ENCODE data around the gene PTCRA.
"Not testable (repeated sequence)": the region's sequence is repeated elsewhere in the genome, so short reads cannot be mapped to it uniquely, and the experiment has no call there.

Gene PTCRA

DNA sequence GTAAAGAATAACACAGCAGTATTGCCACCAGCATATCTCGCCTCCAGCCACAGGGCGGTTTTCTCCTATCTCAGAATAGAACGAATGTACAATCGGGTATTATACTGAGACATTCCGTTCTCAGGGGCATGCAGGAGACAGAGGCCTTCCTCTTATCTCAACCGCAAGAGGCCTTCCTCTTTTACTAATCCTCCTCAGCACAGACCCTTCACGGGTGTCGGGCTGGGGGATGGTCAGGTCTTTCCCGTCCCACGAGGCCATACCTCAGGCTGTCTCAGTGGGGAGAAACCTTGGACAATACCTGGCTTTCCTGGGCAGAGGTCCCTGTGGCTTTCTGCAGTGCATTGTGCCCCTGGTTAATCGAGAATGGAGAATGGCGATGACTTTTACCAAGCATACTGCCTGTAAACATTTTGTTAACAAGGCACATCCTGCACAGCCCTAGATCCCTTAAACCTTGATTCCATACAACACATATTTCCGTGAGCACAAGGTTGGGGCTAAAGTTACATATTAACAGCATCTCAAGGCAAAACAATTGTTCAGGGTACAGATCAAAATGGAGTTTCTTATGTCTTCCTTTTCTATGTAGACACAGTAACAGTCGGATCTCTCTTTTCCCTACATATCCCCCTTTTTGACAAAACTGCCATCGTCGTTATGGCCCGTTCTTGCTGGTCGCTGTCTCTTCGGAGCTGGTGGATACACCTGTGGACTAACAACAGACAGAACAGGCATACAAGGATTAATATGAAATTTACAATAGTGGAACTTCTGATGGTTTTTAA is 21.6 kb upstream of the PTCRA start:
- H3K4me1 Mint-ChIP-seq (ENCODE audit: low read depth), result peaks cover 17% of the 10 kb centered on the region
- H3K4me3 Mint-ChIP-seq; H3K27ac Mint-ChIP-seq; H3K9me3 Mint-ChIP-seq (ENCODE audit: low read depth); H3K27me3 Mint-ChIP-seq; H3K36me3 Mint-ChIP-seq: not testable (repeated sequence)

DNA sequence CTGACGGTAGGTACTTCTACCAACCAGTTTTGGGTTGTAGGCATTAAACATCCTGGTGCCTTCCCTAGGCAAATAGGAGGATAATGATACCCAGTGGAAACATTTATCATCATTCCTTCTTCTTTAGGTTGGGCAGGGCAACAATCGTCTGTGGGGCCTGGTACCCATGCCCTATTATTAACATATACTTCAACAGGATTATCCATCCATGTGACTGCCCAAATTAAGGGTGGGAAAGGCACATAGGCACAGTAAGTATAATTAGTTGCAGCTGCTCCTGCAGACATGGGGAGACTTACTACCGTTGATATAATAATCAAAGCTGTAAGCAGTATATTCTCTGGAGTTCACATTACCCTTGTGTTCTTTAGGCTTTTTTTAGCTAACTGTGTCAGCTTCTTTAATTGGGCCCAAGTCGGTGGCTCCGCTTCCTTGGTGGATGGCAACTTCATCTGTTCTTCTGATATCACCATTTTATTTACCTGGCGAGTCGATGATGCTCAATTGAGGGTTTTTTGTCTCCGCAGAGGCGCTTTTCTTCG is 19.6 kb upstream of the PTCRA start:
- no peak overlapping the region for H3K4me3 Mint-ChIP-seq
- no peaks in the 10 kb centered on the region for H3K27me3 Mint-ChIP-seq
- no peaks in the 10 kb centered on the region for H3K9me3 Mint-ChIP-seq (ENCODE audit: low read depth)
- no peaks in the 10 kb centered on the region for H3K36me3 Mint-ChIP-seq
- no peak overlapping the region for H3K27ac Mint-ChIP-seq
- peaks cover 3% of the 10 kb centered on the region for H3K4me1 Mint-ChIP-seq (ENCODE audit: low read depth)

DNA sequence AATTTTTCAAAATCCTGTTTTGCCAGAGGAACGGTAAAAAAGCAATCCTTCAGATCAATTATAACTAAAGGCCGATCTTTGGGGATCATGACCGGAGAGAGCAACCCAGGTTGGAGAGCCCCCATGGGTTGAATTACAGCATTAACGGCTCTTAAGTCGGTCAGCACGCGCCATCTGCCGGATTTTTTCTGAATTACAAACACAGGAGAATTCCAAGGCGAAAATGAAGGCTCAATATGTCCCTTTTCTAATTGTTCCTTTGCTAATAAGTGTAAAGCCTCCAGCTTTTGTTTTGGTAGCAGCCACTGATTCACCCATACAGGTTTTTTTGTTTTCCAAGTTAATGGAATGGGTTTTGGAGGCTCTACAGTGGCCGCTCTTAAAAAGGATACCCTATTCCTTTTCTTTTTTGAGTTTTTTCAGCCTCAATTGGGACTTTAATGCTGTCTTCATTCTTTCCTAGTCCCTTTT is 16.9 kb upstream of the PTCRA start:
- Mint-ChIP-seq H3K9me3 (ENCODE audit: low read depth) (no peaks in the 10 kb centered on the region), H3K4me3 (no peak overlapping the region), H3K4me1 (ENCODE audit: low read depth) (peaks cover 11% of the 10 kb centered on the region), H3K27ac (no peak overlapping the region), H3K36me3 (no peaks in the 10 kb centered on the region), H3K27me3 (no peaks in the 10 kb centered on the region)

- H3K27ac Mint-ChIP-seq, result no peak overlapping the region
- no peak overlapping the region for H3K4me3 Mint-ChIP-seq
- H3K36me3 Mint-ChIP-seq, result no peaks in the 10 kb centered on the region
- H3K9me3 Mint-ChIP-seq (ENCODE audit: low read depth), result no peaks in the 10 kb centered on the region
- H3K27me3 Mint-ChIP-seq, result no peaks in the 10 kb centered on the region
- peaks cover 11% of the 10 kb centered on the region for H3K4me1 Mint-ChIP-seq (ENCODE audit: low read depth)
Measured at GRCh38 chr6:42899871-42900270, 16.0 kb upstream of the PTCRA start.

DNA sequence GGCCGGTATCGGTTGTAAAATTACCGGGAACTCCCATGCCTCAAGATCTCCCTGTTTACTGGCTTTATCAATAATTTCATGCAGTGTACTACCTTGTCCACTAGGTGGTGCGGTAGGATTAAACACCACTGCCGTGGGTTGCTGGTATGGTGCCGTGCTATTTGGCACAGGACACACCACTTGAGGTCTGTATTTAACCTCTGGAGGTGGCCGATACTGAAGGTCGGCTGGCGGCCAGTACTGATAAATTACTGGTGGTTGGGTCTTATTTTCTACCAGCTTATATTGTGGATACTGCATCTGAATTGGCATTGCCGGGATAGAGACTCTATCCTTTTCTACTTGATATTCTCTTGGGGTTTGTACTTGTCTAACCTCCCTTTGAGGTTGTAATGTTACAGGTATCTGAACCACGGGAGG is 14.3 kb upstream of the PTCRA start:
- Mint-ChIP-seq H3K27me3 (no peaks in the 10 kb centered on the region), H3K9me3 (ENCODE audit: low read depth) (no peaks in the 10 kb centered on the region), H3K4me3 (no peak overlapping the region), H3K36me3 (no peaks in the 10 kb centered on the region), H3K4me1 (ENCODE audit: low read depth) (peaks cover 11% of the 10 kb centered on the region), H3K27ac (no peak overlapping the region)

DNA sequence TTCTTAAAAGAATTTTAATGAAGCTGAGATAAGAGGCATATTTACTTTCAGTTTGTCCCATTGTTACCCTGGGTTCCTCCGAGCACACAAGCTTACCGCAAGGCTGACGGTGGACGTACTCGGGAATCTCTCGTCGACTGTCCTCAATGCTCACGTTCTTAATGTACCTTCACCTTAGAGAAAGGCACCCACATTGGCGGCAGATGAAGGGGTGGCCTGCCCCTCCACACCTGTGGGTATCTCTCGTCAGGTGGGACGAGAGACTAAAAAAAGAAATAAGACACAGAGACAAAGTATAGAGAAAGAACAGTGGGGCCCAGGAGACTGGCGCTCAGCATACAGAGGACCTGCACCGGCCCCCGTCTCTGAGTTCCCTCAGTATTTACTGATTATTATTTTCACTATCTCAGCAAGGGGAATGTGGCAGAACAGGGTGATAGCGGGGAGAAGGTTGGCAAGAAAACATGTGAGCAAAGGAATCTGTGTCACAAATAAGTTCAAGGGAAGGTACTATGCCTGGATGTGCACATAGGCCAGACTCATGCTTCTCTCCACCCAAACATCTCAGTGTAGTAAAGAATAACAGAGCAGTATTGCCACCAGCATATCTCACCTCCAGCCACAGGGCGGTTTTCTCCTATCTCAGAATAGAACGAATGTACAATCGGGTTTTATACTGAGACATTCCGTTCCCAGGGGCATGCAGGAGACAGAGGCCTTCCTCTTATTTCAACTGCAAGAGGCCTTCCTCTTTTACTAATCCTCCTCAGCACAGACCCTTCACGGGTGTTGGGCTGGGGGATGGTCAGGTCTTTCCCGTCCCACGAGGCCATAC is 13.2 kb upstream of the PTCRA start:
- H3K27me3 Mint-ChIP-seq; H3K4me3 Mint-ChIP-seq; H3K27ac Mint-ChIP-seq; H3K9me3 Mint-ChIP-seq (ENCODE audit: low read depth); H3K36me3 Mint-ChIP-seq: not testable (repeated sequence)
- H3K4me1 Mint-ChIP-seq (ENCODE audit: low read depth), result peaks cover 11% of the 10 kb centered on the region

GRCh38 chr6:42904467-42904866 is 11.4 kb upstream of the PTCRA start:
- Mint-ChIP-seq H3K9me3 (ENCODE audit: low read depth) (no peaks in the 10 kb centered on the region), H3K27ac (no peak overlapping the region), H3K36me3 (no peaks in the 10 kb centered on the region), H3K27me3 (no peaks in the 10 kb centered on the region), H3K4me1 (ENCODE audit: low read depth) (peaks cover 9% of the 10 kb centered on the region), H3K4me3 (no peak overlapping the region)

- H3K4me1 Mint-ChIP-seq (ENCODE audit: low read depth), result peaks cover 4% of the 10 kb centered on the region
- peaks cover 3% of the 10 kb centered on the region for H3K27me3 Mint-ChIP-seq
- H3K27ac Mint-ChIP-seq, result no peak overlapping the region
- H3K9me3 Mint-ChIP-seq (ENCODE audit: low read depth), result no peaks in the 10 kb centered on the region
- no peak overlapping the region for H3K4me3 Mint-ChIP-seq
- no peaks in the 10 kb centered on the region for H3K36me3 Mint-ChIP-seq
Measured at GRCh38 chr6:42907336-42907735, 8.5 kb upstream of the PTCRA start.

DNA sequence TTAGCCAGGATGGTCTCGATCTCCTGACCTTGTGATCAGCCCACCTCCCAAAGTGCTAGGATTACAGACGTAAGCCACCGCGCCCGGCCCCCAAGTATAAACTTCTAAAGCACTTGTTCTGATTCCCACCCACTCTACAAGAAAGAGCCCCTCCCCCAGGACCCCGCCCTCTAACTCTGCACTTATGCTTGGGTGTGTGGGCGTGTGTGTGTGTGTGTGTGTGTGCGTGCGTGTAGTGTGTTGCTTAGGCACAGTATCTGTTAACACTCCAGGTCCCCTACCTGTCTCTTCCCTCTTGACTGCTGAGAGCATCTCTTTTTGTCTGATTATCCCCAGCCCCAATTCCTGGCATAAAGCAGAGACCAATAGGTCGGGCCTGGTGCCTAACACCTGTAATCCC is 6.0 kb upstream of the PTCRA start:
- Mint-ChIP-seq H3K9me3 (ENCODE audit: low read depth) (no peaks in the 10 kb centered on the region), H3K4me3 (no peak overlapping the region), H3K36me3 (no peaks in the 10 kb centered on the region), H3K27ac (no peak overlapping the region), H3K4me1 (ENCODE audit: low read depth) (peaks cover 4% of the 10 kb centered on the region), H3K27me3 (peaks cover 6% of the 10 kb centered on the region)

DNA sequence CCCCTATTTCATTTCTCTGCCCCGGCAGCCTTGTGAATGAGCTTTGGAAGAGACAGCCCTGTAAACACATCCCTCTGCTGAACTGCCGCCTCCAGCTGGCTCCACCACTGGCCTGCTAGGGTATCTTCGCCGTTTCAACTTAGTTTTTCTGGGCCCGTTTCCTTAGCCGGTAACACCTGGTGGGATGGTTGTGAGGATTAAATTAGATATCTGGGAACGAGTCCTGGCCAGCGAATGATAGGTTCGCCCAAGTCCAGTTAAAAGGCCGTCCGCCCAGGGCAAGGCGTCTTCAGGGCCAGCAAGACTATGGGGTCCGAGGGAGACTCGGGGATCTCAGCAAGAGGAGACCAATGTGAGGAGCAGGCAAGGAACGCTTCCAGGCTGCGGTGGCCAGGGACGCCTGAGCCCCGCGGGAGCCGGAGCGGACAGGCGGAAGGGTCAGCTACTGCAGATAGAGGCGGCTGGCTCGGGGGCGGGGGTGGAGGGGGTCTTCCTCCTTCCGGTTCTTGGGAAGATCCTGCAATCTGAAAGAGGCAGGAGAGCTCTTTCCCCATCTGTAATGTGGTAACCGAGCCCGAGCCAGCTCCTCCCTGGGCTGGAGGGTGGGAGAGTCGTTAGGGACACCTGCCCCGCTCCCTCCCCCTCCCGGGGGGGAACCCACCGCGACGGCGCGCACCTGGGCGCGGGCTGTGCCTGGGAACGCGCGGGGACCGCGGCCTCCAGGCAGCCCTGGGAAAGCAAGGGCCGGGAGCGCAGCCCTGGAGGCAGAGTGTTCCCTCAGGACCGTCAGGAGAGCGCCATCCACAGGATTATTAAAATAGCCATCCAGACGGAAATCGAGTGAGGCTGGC is 4.5 kb upstream of the PTCRA start:
- Mint-ChIP-seq H3K36me3 (no peaks in the 10 kb centered on the region), H3K4me1 (ENCODE audit: low read depth) (peaks cover 4% of the 10 kb centered on the region), H3K27me3 (peaks cover 6% of the 10 kb centered on the region), H3K9me3 (ENCODE audit: low read depth) (no peaks in the 10 kb centered on the region), H3K27ac (no peak overlapping the region), H3K4me3 (peak overlapping the region; percentile 73)

DNA sequence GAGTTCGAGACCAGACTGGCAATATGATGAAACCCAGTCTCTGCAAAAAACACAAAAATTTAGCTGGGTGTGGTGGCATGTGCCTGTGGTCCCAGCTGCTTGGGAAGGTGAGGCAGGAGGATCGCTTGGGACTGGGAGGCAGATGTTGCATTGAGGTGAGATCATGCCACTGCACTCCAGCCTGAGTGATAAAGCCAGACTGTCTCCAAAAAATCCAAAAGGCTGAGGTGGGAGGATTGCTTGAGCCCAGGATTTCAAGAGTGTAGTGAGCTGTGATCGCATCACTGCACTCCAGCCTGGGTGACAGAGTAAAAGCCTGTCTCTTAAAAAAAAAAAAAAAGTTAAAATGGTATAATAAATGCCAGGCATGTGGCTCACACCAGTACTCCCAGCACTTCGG is 1.3 kb upstream of the PTCRA start:
- Mint-ChIP-seq H3K36me3 (no peaks in the 10 kb centered on the region), H3K4me1 (ENCODE audit: low read depth) (peaks cover 4% of the 10 kb centered on the region), H3K9me3 (ENCODE audit: low read depth) (no peaks in the 10 kb centered on the region), H3K27ac (no peak overlapping the region), H3K4me3 (no peak overlapping the region), H3K27me3 (peaks cover 6% of the 10 kb centered on the region)

GRCh38 chr6:42916288-42916687 is 435 bp downstream of the PTCRA start:
- Mint-ChIP-seq H3K4me3 (no peak overlapping the region), H3K27ac (no peak overlapping the region), H3K36me3 (no peaks in the 10 kb centered on the region), H3K9me3 (ENCODE audit: low read depth) (no peaks in the 10 kb centered on the region), H3K4me1 (ENCODE audit: low read depth) (peaks cover 1% of the 10 kb centered on the region), H3K27me3 (peaks cover 4% of the 10 kb centered on the region)

DNA sequence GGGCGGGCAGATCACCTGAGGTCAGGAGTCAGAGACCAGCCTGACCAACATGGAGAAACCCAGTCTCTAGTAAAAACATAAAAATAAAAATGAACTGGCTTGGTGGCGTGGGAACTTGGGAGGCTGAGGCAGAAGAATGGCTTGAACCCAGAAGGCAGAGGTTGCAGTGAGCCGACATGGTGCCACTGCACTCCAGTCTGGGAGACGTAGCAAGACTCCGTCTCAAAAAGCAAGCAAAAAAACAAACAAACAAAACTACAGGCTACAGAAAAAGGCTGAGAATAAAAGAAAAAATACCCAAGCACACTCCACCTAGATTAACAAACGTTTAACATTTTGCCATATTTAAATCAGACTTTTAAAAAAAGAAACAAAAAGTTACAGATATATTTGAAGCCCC is 5.9 kb downstream of the PTCRA start:
- H3K4me1 Mint-ChIP-seq (ENCODE audit: low read depth), result no peaks in the 10 kb centered on the region
- no peak overlapping the region for H3K4me3 Mint-ChIP-seq
- H3K36me3 Mint-ChIP-seq, result no peaks in the 10 kb centered on the region
- H3K27ac Mint-ChIP-seq, result no peak overlapping the region
- H3K9me3 Mint-ChIP-seq (ENCODE audit: low read depth), result no peaks in the 10 kb centered on the region
- H3K27me3 Mint-ChIP-seq, result no peaks in the 10 kb centered on the region

GRCh38 chr6:42923666-42924065 is 7.8 kb downstream of the PTCRA start:
- Mint-ChIP-seq H3K4me3 (no peak overlapping the region), H3K36me3 (no peaks in the 10 kb centered on the region), H3K4me1 (ENCODE audit: low read depth) (peaks cover 5% of the 10 kb centered on the region), H3K9me3 (ENCODE audit: low read depth) (no peaks in the 10 kb centered on the region), H3K27me3 (no peaks in the 10 kb centered on the region), H3K27ac (no peak overlapping the region)
